ENCODE results near the gene BHLHE41.
A peak's percentile ranks its signal among the peaks of the same experiment; 100 is the strongest.

The BHLHE41 gene

GRCh38 chr12:26135010-26135420 lies 10.2 kb upstream of the BHLHE41 start:
- DNase-seq (ENCODE audit: low read depth in 2 of 3, low spot score in 1 of 3): no peak

- DNase-seq (ENCODE audit: low read depth in 2 of 3, low spot score in 1 of 3): no peak
Measured at GRCh38 chr12:26134540-26134939, 9.7 kb upstream of the BHLHE41 start.

- no peak for DNase-seq (ENCODE audit: low read depth in 2 of 3, low spot score in 1 of 3)
Measured at GRCh38 chr12:26133521-26133920, 8.7 kb upstream of the BHLHE41 start.

DNA sequence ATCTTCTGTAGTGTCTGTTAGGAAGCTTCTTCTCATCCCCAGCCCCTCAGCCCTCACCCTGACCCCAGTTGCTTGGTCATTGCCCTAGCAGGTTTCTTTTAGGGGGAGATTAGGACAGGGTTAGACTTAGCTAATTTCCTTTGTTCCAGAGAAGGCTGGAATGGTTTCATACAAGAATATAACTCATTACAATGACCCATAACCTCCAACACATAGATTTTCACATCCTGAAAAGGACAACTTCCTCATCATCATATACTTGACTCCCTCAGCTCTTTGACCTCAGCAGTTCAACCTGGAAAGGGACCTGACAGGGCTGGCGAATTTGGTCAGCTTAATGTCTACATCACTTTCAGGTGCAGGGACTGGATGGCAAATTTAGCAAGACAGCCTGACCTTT lies 8.0 kb upstream of the BHLHE41 start:
- no peak for DNase-seq (ENCODE audit: low read depth in 2 of 3, low spot score in 1 of 3)

DNA sequence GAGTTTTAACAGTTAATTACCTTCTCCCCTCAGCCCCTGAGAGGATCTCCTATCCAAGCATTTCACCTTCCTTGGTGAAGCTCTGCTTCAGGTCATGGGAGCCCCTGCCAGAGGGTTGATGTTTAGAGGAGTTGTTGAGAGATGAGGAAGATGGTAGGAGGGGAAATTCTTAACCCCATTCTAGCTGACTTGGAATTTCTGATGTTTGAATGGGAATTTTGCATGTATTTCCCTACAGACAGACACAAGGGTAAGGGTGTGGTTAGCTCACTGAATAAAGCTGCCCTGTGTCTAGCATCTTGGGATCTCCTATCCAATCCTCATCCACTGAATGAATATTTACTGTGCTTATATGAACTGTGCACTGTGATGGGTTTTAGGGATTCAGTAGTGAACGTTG lies 7.1 kb upstream of the BHLHE41 start:
- no peak for DNase-seq (ENCODE audit: low read depth in 2 of 3, low spot score in 1 of 3)

GRCh38 chr12:26130728-26131127 lies 5.9 kb upstream of the BHLHE41 start:
- no peak for DNase-seq (ENCODE audit: low read depth in 2 of 3, low spot score in 1 of 3)

DNA sequence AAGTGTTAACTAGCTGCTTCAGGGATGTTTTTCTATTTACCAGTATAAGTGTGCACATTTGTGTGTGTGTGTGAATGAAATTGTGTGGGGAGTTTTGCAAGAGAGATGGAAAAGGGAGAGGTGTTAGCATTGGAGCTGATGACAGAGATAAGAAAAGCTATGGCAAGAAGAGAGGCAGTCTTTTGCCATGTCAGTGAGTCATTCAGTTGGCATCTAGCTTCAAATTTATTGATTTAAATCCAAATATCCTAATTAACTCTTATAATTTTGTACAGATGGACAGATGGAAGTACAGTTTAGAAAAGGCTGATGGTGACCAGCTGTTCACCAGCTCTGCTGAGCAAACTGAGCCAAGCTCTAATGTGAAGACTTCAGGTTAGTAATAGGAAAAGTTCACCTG lies 3.3 kb upstream of the BHLHE41 start:
- DNase-seq (ENCODE audit: low read depth in 2 of 3, low spot score in 1 of 3): no peak

- DNase-seq (ENCODE audit: low read depth in 2 of 3, low spot score in 1 of 3): no peak
Measured at GRCh38 chr12:26127404-26127803, 2.6 kb upstream of the BHLHE41 start.

- DNase-seq (ENCODE audit: low read depth in 2 of 3, low spot score in 1 of 3): peak in 1 of 3 donors; percentile 35
Measured at GRCh38 chr12:26126340-26127284, 1.8 kb upstream of the BHLHE41 start.

- peak in 1 of 3 donors; percentile 37 for DNase-seq (ENCODE audit: low read depth in 2 of 3, low spot score in 1 of 3)
Measured at GRCh38 chr12:26125400-26126339, 833 bp upstream of the BHLHE41 start.

DNA sequence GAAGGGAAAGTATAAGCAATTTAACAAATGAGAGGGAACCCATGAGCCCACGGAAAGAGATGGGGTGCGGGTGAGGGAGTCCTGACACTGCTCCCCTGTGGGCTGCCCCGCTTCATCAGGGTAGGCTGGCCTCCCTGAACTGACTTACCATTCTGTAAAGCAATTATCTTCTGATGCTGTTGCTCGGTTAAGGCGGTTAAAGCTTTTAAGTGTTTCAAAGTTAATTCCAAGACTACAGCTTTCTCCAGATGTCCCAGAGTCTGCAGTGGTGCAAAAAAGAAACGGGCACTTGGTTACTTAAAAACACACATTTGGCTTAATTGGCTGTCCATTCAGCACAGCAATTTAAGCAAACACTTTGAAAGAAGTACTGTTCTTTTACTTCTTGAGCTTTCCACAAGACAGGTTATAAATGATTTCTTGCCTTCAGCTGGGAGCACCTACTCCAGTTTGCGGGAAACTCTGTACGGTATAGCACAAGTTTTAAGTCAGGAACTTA lies 1.3 kb downstream of the BHLHE41 start:
- no peak for DNase-seq (ENCODE audit: low read depth in 2 of 3, low spot score in 1 of 3)

DNA sequence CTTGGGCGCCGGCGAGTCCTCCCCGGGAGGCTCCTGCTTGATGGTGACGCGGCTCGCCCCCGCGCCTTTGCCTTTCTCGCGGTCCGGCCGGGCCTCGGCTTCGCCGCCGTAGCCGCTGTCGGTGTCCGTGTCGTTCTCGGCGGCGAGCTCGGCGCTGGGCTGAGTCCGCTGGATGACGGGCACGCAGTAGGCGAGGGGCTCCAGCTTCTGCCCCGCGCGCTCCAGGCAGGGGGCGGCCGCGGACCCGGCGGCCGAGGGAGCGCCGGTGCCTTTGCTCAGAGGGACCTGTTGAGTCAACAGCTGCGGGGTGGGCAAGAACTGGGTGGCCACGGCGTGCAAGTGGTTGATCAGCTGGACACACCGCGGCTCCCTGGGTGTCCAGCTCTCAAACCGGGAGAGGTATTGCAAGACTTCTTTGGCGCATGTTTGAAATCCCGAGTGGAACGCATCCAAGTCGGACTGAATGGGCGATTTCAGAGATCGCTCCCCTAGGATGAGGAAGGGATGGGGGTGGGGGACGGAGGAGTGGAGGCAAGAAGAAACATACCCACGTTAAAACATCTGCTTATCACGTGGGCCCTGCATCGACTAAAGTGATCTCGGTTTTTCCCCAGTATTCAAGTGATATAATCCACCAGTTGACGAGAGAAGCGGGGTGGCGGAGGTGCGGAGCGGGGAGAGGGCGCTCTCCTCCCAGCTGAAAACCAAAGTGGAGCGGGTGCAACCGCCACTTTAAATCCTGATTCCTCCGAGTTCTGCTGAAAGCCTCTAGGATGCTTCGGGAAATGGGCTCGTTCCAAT lies 2.0 kb downstream of the BHLHE41 start:
- DNase-seq (ENCODE audit: low read depth in 2 of 3, low spot score in 1 of 3): peak in 1 of 3 donors; percentile 12

GRCh38 chr12:26122061-26122680 lies 2.7 kb downstream of the BHLHE41 start:
- peak in 1 of 3 donors; percentile 13 for DNase-seq (ENCODE audit: low read depth in 2 of 3, low spot score in 1 of 3)

DNA sequence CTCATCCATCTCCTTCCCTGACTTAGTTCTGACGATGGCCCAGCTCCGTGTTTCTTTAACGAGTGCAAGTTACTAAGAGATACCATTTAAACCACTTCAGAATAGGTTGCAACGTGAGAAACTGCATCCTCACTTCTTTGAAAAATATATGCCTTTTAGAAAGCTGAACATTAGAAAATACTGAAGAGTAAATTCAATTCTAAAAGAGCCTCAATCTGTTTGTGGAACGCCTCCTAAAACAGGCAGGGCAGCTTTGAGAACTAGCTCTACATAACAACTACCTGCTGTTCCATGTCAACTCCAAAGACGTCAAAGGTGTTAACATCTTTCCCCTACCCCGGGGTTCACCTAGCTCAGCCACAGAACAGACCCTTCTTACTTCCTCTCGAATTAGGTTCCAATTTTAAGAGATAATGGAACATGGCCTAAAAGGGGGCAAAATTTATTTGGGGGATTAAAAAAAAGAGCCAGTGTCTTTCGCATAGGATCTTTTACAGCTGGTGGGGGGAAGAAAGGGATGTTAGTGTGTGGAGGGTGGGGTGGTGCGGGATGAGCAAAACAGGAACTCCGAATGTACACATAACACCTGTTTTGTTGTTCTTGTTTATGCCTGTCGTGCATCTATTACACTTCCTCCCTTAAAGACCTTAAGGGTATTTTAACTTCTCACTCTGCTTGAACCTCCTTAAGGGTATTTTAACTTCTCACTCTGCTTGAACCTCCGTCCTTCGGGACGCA lies 3.3 kb downstream of the BHLHE41 start:
- no peak for DNase-seq (ENCODE audit: low read depth in 2 of 3, low spot score in 1 of 3)

GRCh38 chr12:26120561-26121274 lies 4.1 kb downstream of the BHLHE41 start:
- no peak for DNase-seq (ENCODE audit: low read depth in 2 of 3, low spot score in 1 of 3)

DNA sequence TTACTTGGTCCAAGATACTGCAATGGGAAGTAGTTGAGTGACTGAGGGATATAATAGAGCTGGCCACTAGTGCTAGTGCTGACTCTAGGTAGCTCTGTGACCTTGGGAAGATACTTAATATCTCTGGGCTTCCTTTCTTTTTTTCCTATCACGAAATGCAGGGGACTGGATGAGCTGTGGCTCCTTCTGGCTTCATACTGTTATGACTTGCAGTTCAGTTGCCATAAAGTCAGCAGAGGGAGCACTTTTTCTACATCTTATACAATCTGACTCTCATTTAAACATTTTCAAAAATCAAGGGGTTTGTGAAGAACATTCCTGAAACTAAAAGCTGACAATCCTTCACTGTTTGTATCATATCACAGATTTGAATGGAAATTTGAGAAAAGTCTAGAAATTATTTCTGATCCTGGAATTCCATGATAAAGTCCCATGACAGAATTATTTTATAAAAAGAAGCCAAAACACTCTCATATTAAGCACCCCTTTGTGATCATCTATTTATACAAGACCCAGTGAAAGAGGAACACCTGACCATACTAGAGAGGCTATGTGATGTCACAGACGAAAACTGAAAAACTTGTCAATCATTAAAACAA lies 5.3 kb downstream of the BHLHE41 start:
- no peak for DNase-seq (ENCODE audit: low read depth in 2 of 3, low spot score in 1 of 3)

DNA sequence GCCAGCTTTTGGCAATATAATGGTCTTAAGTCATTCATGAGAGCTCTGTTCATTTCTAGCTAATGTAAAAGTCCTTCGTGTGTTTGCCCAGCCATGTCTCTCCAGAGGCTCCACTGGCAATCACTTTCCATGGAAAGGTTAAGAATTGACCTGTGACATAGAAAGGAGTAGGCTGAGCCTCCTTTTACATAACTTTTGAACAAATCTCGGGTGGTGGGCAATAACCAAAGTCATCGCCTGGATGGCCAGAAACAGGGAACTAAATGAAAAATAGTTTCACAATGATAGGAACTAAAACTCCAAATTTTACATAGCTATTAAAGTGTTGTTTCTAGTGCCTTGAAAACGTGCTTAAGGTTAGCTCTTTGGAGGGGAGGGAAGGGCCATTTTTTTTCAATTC lies 6.5 kb downstream of the BHLHE41 start:
- no peak for DNase-seq (ENCODE audit: low read depth in 2 of 3, low spot score in 1 of 3)

GRCh38 chr12:26116829-26117715 lies 7.8 kb downstream of the BHLHE41 start:
- no peak for DNase-seq (ENCODE audit: low read depth in 2 of 3, low spot score in 1 of 3)
